GM18526 (cell line): ENCODE data around the gene GPR180.
A peak's percentile ranks its signal among the peaks of the same experiment; 100 is the strongest.

ENCODE experiments used
- POLR2A ChIP-seq: IDR thresholded peaks from 3 replicates; pipeline ENCODE4 v1.6.1; 2011; ENCODE audit not compliant: insufficient read length; ENCODE audit errors: extremely low read depth

The GPR180 gene

DNA sequence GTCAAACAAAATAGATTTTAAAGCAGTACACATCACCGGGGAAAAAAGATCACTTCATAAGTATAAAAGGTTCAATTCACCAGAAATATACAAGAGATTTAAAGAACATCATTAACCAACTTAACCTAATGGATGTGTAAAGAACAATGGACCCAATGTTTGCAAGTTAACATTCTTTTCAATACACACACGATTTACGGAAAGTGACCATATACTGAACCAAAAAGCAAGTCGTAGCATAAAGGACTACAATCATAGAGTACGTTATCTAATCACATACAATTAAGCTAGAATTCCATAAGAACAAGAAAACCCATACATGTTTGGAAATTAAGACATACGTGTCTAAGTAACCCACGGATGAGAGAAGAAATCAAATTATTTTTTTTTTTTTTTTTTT is 15.3 kb upstream of the GPR180 start:
- no peak for TF ChIP-seq POLR2A

GRCh38 chr13:94588541-94588940 is 13.1 kb upstream of the GPR180 start:
- TF ChIP-seq POLR2A, result no peak

- no peak for TF ChIP-seq POLR2A
Measured at GRCh38 chr13:94590744-94591143, 10.9 kb upstream of the GPR180 start.

DNA sequence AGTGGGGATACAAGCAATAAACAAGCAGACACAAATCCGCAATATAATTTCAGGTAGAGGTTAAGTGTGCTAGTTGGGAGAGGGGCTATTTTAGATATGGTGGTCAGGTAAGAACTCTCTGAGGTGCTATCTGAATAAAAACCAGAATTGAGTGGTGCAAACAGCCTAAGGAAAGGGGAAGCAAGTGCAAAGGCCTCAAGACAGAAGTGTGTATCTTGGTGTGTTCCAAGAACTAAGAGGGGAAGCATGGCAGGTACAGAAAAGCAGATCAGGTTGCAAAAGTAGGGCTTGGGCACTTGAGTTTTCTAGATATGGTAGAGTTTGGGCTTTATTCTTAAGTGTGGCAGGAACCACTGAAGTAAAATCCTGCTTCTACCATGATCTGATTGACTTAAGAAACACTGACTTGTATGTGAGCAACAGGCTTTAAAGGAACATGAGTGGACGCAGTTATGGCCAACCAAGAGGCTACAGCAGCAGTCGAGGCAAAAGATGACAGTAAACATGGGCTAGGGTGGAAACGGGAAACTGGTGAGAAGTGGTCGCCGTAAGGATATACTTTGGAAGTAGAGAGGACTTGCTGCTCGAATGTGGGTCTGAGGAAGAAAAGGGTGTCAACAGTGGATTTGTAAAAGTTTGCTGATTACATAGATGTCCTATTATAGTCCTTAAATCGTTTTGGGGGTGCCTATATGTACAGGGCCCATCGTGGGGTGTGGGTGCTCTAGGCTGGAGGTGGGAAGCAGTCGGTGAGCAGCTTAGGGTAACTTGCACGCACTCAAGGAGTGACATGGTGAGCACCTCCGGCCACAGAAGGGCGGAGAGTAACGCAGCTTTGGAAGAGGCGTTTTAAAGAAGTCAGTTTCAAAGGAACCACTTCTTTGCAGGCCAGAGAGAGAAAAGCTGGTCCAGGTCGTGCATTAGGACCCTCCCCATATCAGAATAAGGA is 6.4 kb upstream of the GPR180 start:
- no peak for TF ChIP-seq POLR2A

DNA sequence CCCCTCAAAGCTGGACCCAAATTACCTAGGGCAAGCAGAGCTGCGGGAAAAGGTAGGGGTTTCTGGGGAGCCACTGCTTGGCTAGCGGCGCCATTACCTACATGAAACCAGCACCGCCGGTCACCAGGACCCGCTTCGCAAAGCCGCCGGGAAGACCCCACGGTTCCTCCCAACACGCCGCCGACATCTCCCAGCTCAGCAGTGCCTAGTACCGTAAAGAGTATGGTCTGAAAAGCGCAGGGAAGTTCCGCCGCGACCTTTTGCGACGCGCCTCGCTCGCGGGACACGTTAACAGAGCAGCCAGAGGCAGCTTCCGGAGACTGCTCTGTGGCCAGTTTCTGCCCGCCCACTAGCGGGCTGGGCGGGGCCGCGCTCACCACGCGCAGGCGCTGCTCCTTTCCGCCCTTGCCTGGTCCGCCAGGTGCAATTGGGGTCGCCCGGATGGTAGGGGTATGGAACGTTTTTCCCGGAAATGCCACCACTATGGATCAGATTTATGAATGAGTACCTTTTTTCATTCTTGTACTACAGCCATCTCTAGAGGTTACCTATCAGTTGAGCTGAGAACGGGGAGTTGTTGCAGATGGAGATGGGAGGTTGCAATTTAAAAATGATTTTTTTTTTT is 5.6 kb upstream of the GPR180 start, which contains the start of gene TGDS:
TSS of gene TGDS (minus strand) at position 203 of the 625 bp plus-strand sequence. CDS start at position 187, 16 bp downstream.
- peak; percentile 98 for TF ChIP-seq POLR2A

- TF ChIP-seq POLR2A, result no peak
Measured at GRCh38 chr13:94596575-94596971, 5.1 kb upstream of the GPR180 start.

GRCh38 chr13:94598281-94598680 is 3.4 kb upstream of the GPR180 start:
- no peak for TF ChIP-seq POLR2A

DNA sequence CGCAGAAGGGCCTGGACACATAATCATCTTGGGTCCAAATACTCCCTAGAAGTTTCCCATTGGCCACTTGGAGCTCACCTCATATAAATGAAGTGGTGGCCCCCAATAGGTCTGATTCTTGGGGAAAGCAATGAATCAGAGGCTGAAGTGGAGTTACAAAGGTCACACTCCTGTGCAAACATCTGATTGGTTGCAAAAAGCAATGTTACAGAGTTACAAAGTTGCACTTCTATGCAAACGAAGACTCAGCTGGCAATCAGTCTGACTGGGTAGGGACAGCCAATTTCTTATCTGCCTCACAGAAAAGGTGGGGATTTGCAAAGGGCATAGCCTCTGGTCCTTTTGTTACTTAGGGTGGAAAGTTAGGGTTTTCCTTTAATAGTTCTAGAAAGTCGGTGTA is 1.8 kb upstream of the GPR180 start:
- TF ChIP-seq POLR2A, result no peak

GRCh38 chr13:94602467-94602866 is 810 bp downstream of the GPR180 start:
- no peak for TF ChIP-seq POLR2A

- TF ChIP-seq POLR2A, result no peak
Measured at GRCh38 chr13:94607056-94607455, 5.4 kb downstream of the GPR180 start.

GRCh38 chr13:94607939-94608338 is 6.3 kb downstream of the GPR180 start:
- TF ChIP-seq POLR2A, result no peak

- TF ChIP-seq POLR2A, result no peak
Measured at GRCh38 chr13:94608586-94608985, 6.9 kb downstream of the GPR180 start.

- TF ChIP-seq POLR2A, result no peak
Measured at GRCh38 chr13:94609196-94609595, 7.5 kb downstream of the GPR180 start.

DNA sequence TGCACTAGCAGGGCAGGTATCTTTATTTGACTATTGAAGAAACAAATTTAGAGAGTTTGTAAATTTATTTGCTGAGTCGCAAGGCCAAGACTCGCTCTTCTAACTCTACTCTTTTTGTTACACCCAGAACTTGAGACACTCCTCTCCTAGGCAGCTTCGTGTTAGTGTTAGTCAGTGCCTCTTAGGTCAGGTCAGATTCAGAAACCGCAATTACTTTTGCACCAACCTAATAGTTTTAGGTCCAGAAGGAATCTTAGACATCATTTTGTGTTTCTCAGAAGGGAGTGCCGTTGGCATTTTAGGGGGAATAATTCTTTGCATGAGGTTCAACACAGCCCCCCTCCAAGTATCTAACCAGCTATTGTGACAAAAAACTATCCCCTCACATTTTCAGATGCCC is 8.8 kb downstream of the GPR180 start:
- no peak for TF ChIP-seq POLR2A

- TF ChIP-seq POLR2A, result no peak
Measured at GRCh38 chr13:94612050-94612449, 10.4 kb downstream of the GPR180 start.

DNA sequence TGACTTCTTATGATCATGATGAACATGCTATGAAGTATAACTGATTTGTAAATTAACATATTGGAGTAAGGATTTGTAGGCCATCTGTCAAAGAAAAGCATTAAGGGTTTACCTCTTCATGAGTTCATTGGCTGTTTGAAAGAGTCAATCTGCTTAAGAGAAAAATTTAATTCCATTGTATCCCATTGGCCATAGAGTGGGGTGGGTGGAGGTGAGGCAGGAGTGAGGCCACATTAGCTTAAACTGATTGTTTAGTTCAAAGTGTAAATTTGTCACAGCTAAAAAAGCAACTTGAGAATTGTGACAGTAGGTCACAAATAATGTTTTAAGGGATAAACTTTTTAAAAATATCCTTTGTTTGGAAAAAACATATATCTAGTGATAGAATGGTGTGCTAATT is 11.4 kb downstream of the GPR180 start:
- TF ChIP-seq POLR2A, result no peak
